IgD-negative memory B cell (primary cell): ENCODE results near the gene ZC3H18. TPM values are rescaled to one million over a fixed set of nuclear protein-coding genes. Genes with fewer than 3 reads are reported as not detected.

Source experiments
- H3K27ac Mint-ChIP-seq, 3 donors: one replicate each; pipeline ENCODE4 v1.8.0; 2020 to 2022; ENCODE audit warnings: mild to moderate bottlenecking in 3 of 3, mixed read lengths in 3 of 3, moderate library complexity in 1 of 3
- H3K27me3 Mint-ChIP-seq: one replicate; pipeline ENCODE4 v1.8.0; 2021; ENCODE audit warnings: mixed read lengths
- H3K36me3 Mint-ChIP-seq: one replicate; pipeline ENCODE4 v1.8.0; 2020; ENCODE audit warnings: mild to moderate bottlenecking, mixed read lengths
- H3K4me1 Mint-ChIP-seq, 3 donors: one replicate each; pipeline ENCODE4 v1.8.0; 2020 to 2022; ENCODE audit warnings: mixed read lengths in 3 of 3, mild to moderate bottlenecking in 1 of 3
- H3K4me3 Mint-ChIP-seq, 4 donors: one replicate each; pipeline ENCODE4 v1.8.0; 2020 to 2022; ENCODE audit warnings: mild to moderate bottlenecking in 4 of 4, mixed read lengths in 4 of 4, moderate library complexity in 3 of 4
- H3K9me3 Mint-ChIP-seq, 3 donors: one replicate each; pipeline ENCODE4 v1.8.0; 2020 to 2021; ENCODE audit warnings: mixed read lengths in 3 of 3, mild to moderate bottlenecking in 1 of 3
- polyA plus RNA-seq: library from polyadenylated mRNA; unstranded; fragments of 300-500 nt; fragmentation: Illumina TruSeq; gene quantifications from one replicate; pipeline ENCODE4 v1.2.3, GENCODE V29; 2021

Gene ZC3H18
- polyA plus RNA-seq, 1 donor from 2014 or later: 17.5 TPM

DNA sequence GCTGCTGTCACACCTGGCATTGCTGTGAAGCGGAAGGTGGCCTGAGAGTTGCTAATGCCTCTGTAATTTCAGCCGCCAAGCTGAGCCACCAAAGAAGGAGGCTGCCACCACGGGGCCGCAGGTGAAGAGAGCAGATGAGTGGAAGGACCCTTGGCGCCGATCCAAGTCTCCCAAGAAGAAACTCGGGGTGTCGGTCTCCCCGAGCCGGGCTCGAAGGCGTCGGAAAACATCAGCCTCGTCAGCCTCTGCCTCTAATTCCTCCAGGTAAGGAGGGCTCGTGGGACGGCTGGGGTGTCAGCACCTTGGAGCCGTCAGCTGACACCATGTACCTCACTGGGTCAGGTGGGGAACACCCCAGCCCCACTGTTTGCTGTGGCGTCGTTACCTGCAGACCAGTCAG, 51.9 kb downstream of the ZC3H18 start:
- Mint-ChIP-seq H3K27ac (peak overlapping the region in 1 of 3 donors; percentile 53), H3K27me3 (no peaks in the 10 kb centered on the region), H3K4me1 (peaks cover 0 to 3% (median 0%) of the 10 kb centered on the region in 3 donors), H3K4me3 (no peak overlapping the region), H3K36me3 (no peaks in the 10 kb centered on the region), H3K9me3 (no peaks in the 10 kb centered on the region)

GRCh38 chr16:88622866-88623265, 52.7 kb downstream of the ZC3H18 start:
- peaks cover 0 to 3% (median 0%) of the 10 kb centered on the region in 3 donors for H3K4me1 Mint-ChIP-seq
- peak overlapping the region in 1 of 3 donors; percentile 53 for H3K27ac Mint-ChIP-seq
- no peaks in the 10 kb centered on the region for H3K27me3 Mint-ChIP-seq
- no peak overlapping the region for H3K4me3 Mint-ChIP-seq
- no peaks in the 10 kb centered on the region for H3K9me3 Mint-ChIP-seq
- H3K36me3 Mint-ChIP-seq: no peaks in the 10 kb centered on the region

GRCh38 chr16:88623858-88624257, 53.7 kb downstream of the ZC3H18 start:
- no peaks in the 10 kb centered on the region for H3K36me3 Mint-ChIP-seq

GRCh38 chr16:88624481-88624880, 54.3 kb downstream of the ZC3H18 start:
- Mint-ChIP-seq H3K27ac (no peak overlapping the region), H3K4me3 (no peak overlapping the region), H3K9me3 (no peaks in the 10 kb centered on the region), H3K27me3 (no peaks in the 10 kb centered on the region), H3K4me1 (peaks cover 0 to 2% (median 0%) of the 10 kb centered on the region in 3 donors), H3K36me3 (no peaks in the 10 kb centered on the region)

More at GRCh38 chr16:88623858-88624257, 53.7 kb downstream of the ZC3H18 start:
- Mint-ChIP-seq H3K4me1 (peaks cover 0 to 3% (median 0%) of the 10 kb centered on the region in 3 donors), H3K27me3 (no peaks in the 10 kb centered on the region), H3K4me3 (peak overlapping the region in 1 of 4 donors; percentile 23), H3K27ac (no peak overlapping the region), H3K9me3 (no peaks in the 10 kb centered on the region)

DNA sequence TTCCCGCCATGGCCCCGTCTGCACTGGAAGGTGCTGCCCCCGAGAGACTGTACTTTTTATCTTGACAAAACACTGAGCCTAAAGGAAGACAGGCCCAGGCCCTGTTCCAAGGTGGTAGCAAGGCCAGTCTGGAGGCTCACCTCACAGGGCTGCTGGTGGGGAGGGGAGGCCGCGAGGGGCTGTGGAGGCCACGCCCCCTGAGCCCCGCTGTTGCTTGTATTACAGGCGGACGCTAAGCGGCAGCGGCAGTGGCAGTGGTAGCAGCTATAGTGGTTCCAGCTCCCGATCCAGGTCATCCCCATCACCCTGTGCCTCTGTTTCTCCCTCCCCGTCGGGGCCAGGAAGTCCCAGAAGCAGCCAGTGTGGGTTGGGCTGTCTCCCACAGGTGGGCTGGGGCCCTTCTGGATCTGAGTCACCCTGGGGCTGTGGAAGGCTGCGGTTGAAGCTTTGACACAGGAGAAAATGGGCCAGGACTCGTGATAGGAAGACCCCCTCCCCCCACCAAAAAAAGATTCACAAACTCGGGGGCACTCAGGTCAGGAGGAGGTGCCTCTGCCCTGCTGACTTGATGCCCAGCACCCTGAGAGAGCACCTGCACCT, 54.9 kb downstream of the ZC3H18 start:
- Mint-ChIP-seq H3K4me3 (no peak overlapping the region), H3K36me3 (no peaks in the 10 kb centered on the region), H3K27me3 (no peaks in the 10 kb centered on the region), H3K27ac (no peak overlapping the region), H3K9me3 (no peaks in the 10 kb centered on the region), H3K4me1 (peaks cover 0 to 2% (median 0%) of the 10 kb centered on the region in 3 donors)

- no peak overlapping the region for H3K27ac Mint-ChIP-seq
- H3K9me3 Mint-ChIP-seq: no peaks in the 10 kb centered on the region
- no peak overlapping the region for H3K4me3 Mint-ChIP-seq
- H3K36me3 Mint-ChIP-seq: no peaks in the 10 kb centered on the region
- H3K27me3 Mint-ChIP-seq: no peaks in the 10 kb centered on the region
- no peaks in the 10 kb centered on the region for H3K4me1 Mint-ChIP-seq
Measured at GRCh38 chr16:88626646-88627045, 56.4 kb downstream of the ZC3H18 start.

GRCh38 chr16:88627531-88628411, 57.6 kb downstream of the ZC3H18 start:
- Mint-ChIP-seq H3K4me1 (no peaks in the 10 kb centered on the region), H3K9me3 (no peaks in the 10 kb centered on the region), H3K36me3 (peaks cover 1% of the 10 kb centered on the region), H3K4me3 (no peak overlapping the region), H3K27ac (no peak overlapping the region), H3K27me3 (no peaks in the 10 kb centered on the region)

GRCh38 chr16:88628512-88628974, 58.3 kb downstream of the ZC3H18 start:
- Mint-ChIP-seq H3K27me3 (no peaks in the 10 kb centered on the region), H3K4me3 (no peak overlapping the region), H3K4me1 (peaks cover 0 to 3% (median 0%) of the 10 kb centered on the region in 3 donors), H3K27ac (peak overlapping the region in 1 of 3 donors; percentile 78), H3K36me3 (peaks cover 1% of the 10 kb centered on the region), H3K9me3 (no peaks in the 10 kb centered on the region)

GRCh38 chr16:88629835-88630234, 59.6 kb downstream of the ZC3H18 start:
- Mint-ChIP-seq H3K36me3 (peaks cover 1% of the 10 kb centered on the region), H3K27me3 (no peaks in the 10 kb centered on the region), H3K4me1 (peaks cover 0 to 4% (median 0%) of the 10 kb centered on the region in 3 donors), H3K27ac (peak overlapping the region in 1 of 3 donors; percentile 53), H3K4me3 (no peak overlapping the region), H3K9me3 (no peaks in the 10 kb centered on the region)

DNA sequence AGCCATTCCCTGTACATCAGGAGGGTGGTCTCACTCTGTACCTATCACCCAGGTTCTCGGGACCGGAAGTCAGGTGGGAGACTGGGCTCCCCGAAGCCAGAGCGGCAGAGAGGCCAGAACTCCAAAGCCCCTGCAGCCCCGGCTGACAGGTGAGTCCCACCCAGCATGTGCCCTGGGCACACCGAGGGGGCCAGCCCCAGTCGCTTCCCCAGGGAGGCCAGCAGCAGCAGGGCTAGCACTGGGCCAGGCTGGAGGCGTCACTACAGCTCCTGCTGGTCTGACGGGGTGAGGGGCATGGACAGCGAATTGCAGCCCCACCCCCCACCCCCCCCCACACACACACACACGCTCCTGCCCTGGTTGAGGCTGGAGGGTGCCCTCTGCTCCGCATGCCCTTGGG, 60.2 kb downstream of the ZC3H18 start:
- H3K36me3 Mint-ChIP-seq: peaks cover 1% of the 10 kb centered on the region
- no peak overlapping the region for H3K27ac Mint-ChIP-seq
- no peaks in the 10 kb centered on the region for H3K27me3 Mint-ChIP-seq
- no peaks in the 10 kb centered on the region for H3K9me3 Mint-ChIP-seq
- no peak overlapping the region for H3K4me3 Mint-ChIP-seq
- H3K4me1 Mint-ChIP-seq: peaks cover 0 to 4% (median 2%) of the 10 kb centered on the region in 3 donors

DNA sequence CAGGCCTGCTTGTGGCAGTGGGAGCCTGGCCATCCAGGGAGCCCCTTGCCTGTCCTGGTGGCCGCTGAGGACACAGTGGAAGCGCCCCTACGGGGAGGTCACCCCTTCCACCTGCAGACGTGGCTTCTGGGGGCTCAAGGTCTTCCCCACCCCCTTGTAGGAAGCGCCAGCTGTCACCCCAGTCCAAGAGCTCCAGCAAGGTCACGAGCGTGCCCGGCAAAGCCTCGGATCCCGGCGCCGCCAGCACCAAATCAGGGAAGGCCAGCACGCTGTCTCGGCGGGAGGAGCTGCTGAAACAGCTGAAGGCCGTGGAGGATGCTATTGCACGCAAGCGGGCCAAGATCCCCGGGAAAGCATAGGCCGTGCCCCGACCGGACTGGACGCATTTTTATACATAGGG, 60.7 kb downstream of the ZC3H18 start:
- H3K27ac Mint-ChIP-seq: peak overlapping the region in 2 of 3 donors; percentile 18 to 69
- H3K4me1 Mint-ChIP-seq: peaks cover 1 to 5% (median 4%) of the 10 kb centered on the region in 3 donors
- peaks cover 1% of the 10 kb centered on the region for H3K27me3 Mint-ChIP-seq
- H3K9me3 Mint-ChIP-seq: no peaks in the 10 kb centered on the region
- H3K4me3 Mint-ChIP-seq: no peak overlapping the region
- peaks cover 1% of the 10 kb centered on the region for H3K36me3 Mint-ChIP-seq

- H3K4me1 Mint-ChIP-seq: peaks cover 4 to 6% (median 5%) of the 10 kb centered on the region in 3 donors
- H3K27me3 Mint-ChIP-seq: peaks cover 3% of the 10 kb centered on the region
- H3K9me3 Mint-ChIP-seq: no peaks in the 10 kb centered on the region
- peak overlapping the region in 1 of 4 donors; percentile 38 for H3K4me3 Mint-ChIP-seq
- H3K27ac Mint-ChIP-seq: peak overlapping the region in 2 of 3 donors; percentile 18 to 69
- peaks cover 1% of the 10 kb centered on the region for H3K36me3 Mint-ChIP-seq
Measured at GRCh38 chr16:88631384-88631783, 61.2 kb downstream of the ZC3H18 start.

- Mint-ChIP-seq H3K9me3 (no peaks in the 10 kb centered on the region), H3K36me3 (peaks cover 1% of the 10 kb centered on the region), H3K27me3 (peaks cover 4% of the 10 kb centered on the region), H3K4me1 (peaks cover 4 to 7% (median 7%) of the 10 kb centered on the region in 3 donors), H3K4me3 (peak overlapping the region in 1 of 4 donors; percentile 38), H3K27ac (no peak overlapping the region)
Measured at GRCh38 chr16:88631920-88632586, 61.9 kb downstream of the ZC3H18 start.

DNA sequence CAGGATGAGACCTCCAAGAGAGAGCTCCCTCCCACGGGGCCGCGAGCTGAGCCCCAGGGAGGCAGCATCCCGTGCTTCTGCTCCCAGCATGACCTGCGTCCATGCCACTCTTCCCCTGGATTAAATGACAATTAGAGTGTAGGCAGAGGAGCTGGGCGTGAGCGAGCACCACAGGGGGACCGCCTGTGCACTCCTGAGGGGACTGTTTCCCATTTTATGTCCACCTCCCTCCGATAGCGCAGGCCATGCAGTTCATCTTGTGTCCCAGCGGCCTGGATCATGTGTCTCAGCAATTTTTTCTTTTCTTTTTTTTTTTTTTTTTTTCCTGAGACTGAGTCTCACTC, 62.4 kb downstream of the ZC3H18 start:
- peaks cover 1% of the 10 kb centered on the region for H3K36me3 Mint-ChIP-seq
- H3K27me3 Mint-ChIP-seq: peaks cover 7% of the 10 kb centered on the region
- H3K9me3 Mint-ChIP-seq: no peaks in the 10 kb centered on the region
- H3K4me1 Mint-ChIP-seq: peaks cover 7 to 10% (median 9%) of the 10 kb centered on the region in 3 donors
- H3K4me3 Mint-ChIP-seq: peak overlapping the region in 1 of 4 donors; percentile 29
- peak overlapping the region in 1 of 3 donors; percentile 62 for H3K27ac Mint-ChIP-seq

DNA sequence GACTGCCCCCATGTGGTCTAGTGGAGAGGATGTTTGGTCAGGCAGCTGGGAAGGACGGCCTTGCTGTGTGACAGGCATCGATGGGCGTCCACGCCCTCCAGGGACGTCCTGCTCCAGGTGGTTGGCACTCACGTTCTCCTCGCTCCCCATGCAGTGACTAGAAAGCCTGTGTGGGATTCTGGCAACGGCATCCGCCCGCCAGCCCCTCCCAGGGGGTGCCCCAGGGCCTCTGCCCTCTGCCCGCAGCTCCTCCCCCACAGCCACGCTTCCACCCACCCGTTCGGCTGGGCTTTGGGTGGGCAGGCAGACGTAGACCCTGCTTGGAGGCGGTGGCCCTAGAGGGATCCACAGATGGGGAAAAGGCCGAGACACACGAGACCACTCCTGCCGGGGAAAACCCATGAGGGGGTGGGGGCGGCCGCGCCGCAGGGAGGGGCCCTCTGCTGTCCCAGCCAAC, 63.5 kb downstream of the ZC3H18 start:
- peaks cover 13% of the 10 kb centered on the region for H3K27me3 Mint-ChIP-seq
- H3K27ac Mint-ChIP-seq: peak overlapping the region; percentile 27 to 78 (median 62)
- peaks cover 1% of the 10 kb centered on the region for H3K36me3 Mint-ChIP-seq
- peaks cover 15 to 21% (median 20%) of the 10 kb centered on the region in 3 donors for H3K4me1 Mint-ChIP-seq
- peaks cover 0 to 1% (median 0%) of the 10 kb centered on the region in 3 donors for H3K9me3 Mint-ChIP-seq
- peak overlapping the region; percentile 71 to 89 (median 82) for H3K4me3 Mint-ChIP-seq
